ENCODE measurements around the gene IL2RG. TPM values are rescaled to one million over a fixed set of nuclear protein-coding genes. Genes with fewer than 3 reads are reported as not detected.

The IL2RG gene
- total and polyA plus RNA-seq, 4 donors, result 2.2 to 4.0 (median 3.3) TPM

GRCh38 chrX:71068044-71068918 is 43.1 kb downstream of the IL2RG start, which contains the start of gene SNX12 (continued):
- TF ChIP-seq EGR1 (IDR thresholded peaks at IDR 0.05; ENCODE audit: low read depth in 2 of 2), result peak in 1 of 2 donors; percentile 64
- TF ChIP-seq HNF4A (conservative IDR thresholded peaks at IDR 0.05), result no peak
- TF ChIP-seq SP1 (IDR thresholded peaks at IDR 0.05), result peak; percentile 43
- TF ChIP-seq NR2F2 (IDR thresholded peaks at IDR 0.05), result no peak
- no peak for TF ChIP-seq ZBTB33 (IDR thresholded peaks at IDR 0.05)
- no peak for TF ChIP-seq FOXA2 (IDR thresholded peaks at IDR 0.05)
- TF ChIP-seq ATF3 (IDR thresholded peaks at IDR 0.05), result no peak
- TF ChIP-seq GABPA (IDR thresholded peaks at IDR 0.05 in 1 of 2, conservative IDR thresholded peaks at IDR 0.05 in 1 of 2), result no peak
- no peak for TF ChIP-seq RXRA (IDR thresholded peaks at IDR 0.05)
- TF ChIP-seq HNF4G (IDR thresholded peaks at IDR 0.05), result no peak

- WGBS, result under 1% methylated on average over 10 of the region's 10 CpGs
- peak overlapping the region; percentile 13 to 58 for H3K9ac ChIP-seq (ENCODE audit: low read depth in 1 of 2, low read length in 2 of 2)
- DNase-seq (ENCODE audit: low spot score), result no peak
Observed at GRCh38 chrX:71067712-71068043, 43.7 kb downstream of the IL2RG start.

GRCh38 chrX:71067089-71067488 is 44.3 kb downstream of the IL2RG start:
- WGBS, result 5% methylated on average over 2 of the region's 2 CpGs
- Histone ChIP-seq H3K27me3 (ENCODE audit: control insufficient read depth in 4 of 4, insufficient read depth in 4 of 4, low read length in 3 of 4) (peaks cover 0 to 3% (median 0%) of the 10 kb centered on the region in 4 donors), H3K9me3 (ENCODE audit: control insufficient read depth in 4 of 4, low read length in 3 of 4) (no peaks in the 10 kb centered on the region), H3K4me3 (ENCODE audit: low read depth in 1 of 3, low read length in 3 of 3) (peak overlapping the region in 2 of 3 donors; percentile 81 to 85), H3K27ac (ENCODE audit: low read depth in 1 of 2, low read length in 2 of 2) (peak overlapping the region in 1 of 2 donors; percentile 84), H3K36me3 (ENCODE audit: control insufficient read depth in 4 of 4, insufficient read depth in 3 of 4, low read depth in 1 of 4, low read length in 3 of 4) (peaks cover 0 to under 1% (median 0%) of the 10 kb centered on the region in 4 donors), H3K9ac (ENCODE audit: low read depth in 1 of 2, low read length in 2 of 2) (peak overlapping the region in 1 of 2 donors; percentile 13), H3K4me1 (ENCODE audit: control insufficient read depth in 4 of 4, insufficient read depth in 4 of 4, low read length in 3 of 4) (peaks cover 0 to 15% (median 4%) of the 10 kb centered on the region in 4 donors)
- DNase-seq (ENCODE audit: low spot score), result no peak
- TF ChIP-seq HNF4A (conservative IDR thresholded peaks at IDR 0.05) (peak; percentile 51 to 61), FOXA2 (IDR thresholded peaks at IDR 0.05) (no peak), HNF4G (IDR thresholded peaks at IDR 0.05) (peak; percentile 10), RXRA (IDR thresholded peaks at IDR 0.05) (peak in 1 of 2 donors; percentile 22)

More at GRCh38 chrX:71067712-71068043, 43.7 kb downstream of the IL2RG start:
- no peak for TF ChIP-seq HNF4A (conservative IDR thresholded peaks at IDR 0.05)
- Histone ChIP-seq H3K27me3 (ENCODE audit: control insufficient read depth in 4 of 4, insufficient read depth in 4 of 4, low read length in 3 of 4) (peaks cover 0 to 3% (median 0%) of the 10 kb centered on the region in 4 donors), H3K4me1 (ENCODE audit: control insufficient read depth in 4 of 4, insufficient read depth in 4 of 4, low read length in 3 of 4) (peaks cover 0 to 15% (median 4%) of the 10 kb centered on the region in 4 donors), H3K9me3 (ENCODE audit: control insufficient read depth in 4 of 4, low read length in 3 of 4) (no peaks in the 10 kb centered on the region), H3K4me3 (ENCODE audit: low read depth in 1 of 3, low read length in 3 of 3) (peak overlapping the region; percentile 78 to 85 (median 81)), H3K36me3 (ENCODE audit: control insufficient read depth in 4 of 4, insufficient read depth in 3 of 4, low read depth in 1 of 4, low read length in 3 of 4) (no peaks in the 10 kb centered on the region), H3K27ac (ENCODE audit: low read depth in 1 of 2, low read length in 2 of 2) (peak overlapping the region; percentile 84 to 85)

GRCh38 chrX:71060127-71060526 is 51.2 kb downstream of the IL2RG start:
- no peak overlapping the region for H3K27ac ChIP-seq (ENCODE audit: low read depth in 1 of 2, low read length in 2 of 2)
- no peak overlapping the region for H3K9ac ChIP-seq (ENCODE audit: low read depth in 1 of 2, low read length in 2 of 2)
- H3K27me3 ChIP-seq (ENCODE audit: control insufficient read depth in 4 of 4, insufficient read depth in 4 of 4, low read length in 3 of 4), result no peaks in the 10 kb centered on the region
- H3K4me1 ChIP-seq (ENCODE audit: control insufficient read depth in 4 of 4, insufficient read depth in 4 of 4, low read length in 3 of 4), result no peaks in the 10 kb centered on the region
- peaks cover 0 to 10% (median 6%) of the 10 kb centered on the region in 4 donors for H3K36me3 ChIP-seq (ENCODE audit: control insufficient read depth in 4 of 4, insufficient read depth in 3 of 4, low read depth in 1 of 4, low read length in 3 of 4)
- no peak for DNase-seq (ENCODE audit: low spot score)
- H3K4me3 ChIP-seq (ENCODE audit: low read depth in 1 of 3, low read length in 3 of 3), result no peak overlapping the region
- no peak for TF ChIP-seq RXRA (IDR thresholded peaks at IDR 0.05)
- TF ChIP-seq HNF4A (conservative IDR thresholded peaks at IDR 0.05), result no peak
- H3K9me3 ChIP-seq (ENCODE audit: control insufficient read depth in 4 of 4, low read length in 3 of 4), result no peaks in the 10 kb centered on the region

All from liver (tissue), 9 donors.